Stomach (tissue), 4 donors: ENCODE results near the gene IL1R2.
A peak's percentile ranks its signal among the peaks of the same experiment; 100 is the strongest.

Source experiments
- CTCF ChIP-seq, 7 experiments: fragments of 450-650 bp in 4 of 7; fragments of 200-600 bp in 3 of 7; sonication (generic) in 3 of 7; IDR thresholded peaks; one replicate each; pipeline ENCODE4 v1.5.1; 2016 to 2019; ENCODE audit warnings: antibody characterized with exemption in 7 of 7, control low read depth in 2 of 7, mild to moderate bottlenecking in 1 of 7
- EP300 ChIP-seq: sonication (generic); formaldehyde crosslinking; IDR thresholded peaks from one replicate; pipeline ENCODE4 v1.6.1; 2017; ENCODE audit warnings: antibody characterized with exemption
- POLR2A ChIP-seq, 4 donors: fragments of 450-650 bp; IDR thresholded peaks; one replicate each; pipeline ENCODE4 v1.6.1; 2016; ENCODE audit warnings: antibody characterized with exemption in 4 of 4, control low read depth in 2 of 4, mild to moderate bottlenecking in 1 of 4, moderate library complexity in 1 of 4

GRCh38 chr2:102050854-102051391 is 59.2 kb downstream of the IL1R2 start:
- peak; percentile 43 for TF ChIP-seq EP300
- TF ChIP-seq CTCF (IDR thresholded peaks at IDR 0.05): no peak
- no peak for TF ChIP-seq POLR2A (IDR thresholded peaks at IDR 0.05)
